ENCODE data around the gene NDUFA7.

NDUFA7 gene

DNA sequence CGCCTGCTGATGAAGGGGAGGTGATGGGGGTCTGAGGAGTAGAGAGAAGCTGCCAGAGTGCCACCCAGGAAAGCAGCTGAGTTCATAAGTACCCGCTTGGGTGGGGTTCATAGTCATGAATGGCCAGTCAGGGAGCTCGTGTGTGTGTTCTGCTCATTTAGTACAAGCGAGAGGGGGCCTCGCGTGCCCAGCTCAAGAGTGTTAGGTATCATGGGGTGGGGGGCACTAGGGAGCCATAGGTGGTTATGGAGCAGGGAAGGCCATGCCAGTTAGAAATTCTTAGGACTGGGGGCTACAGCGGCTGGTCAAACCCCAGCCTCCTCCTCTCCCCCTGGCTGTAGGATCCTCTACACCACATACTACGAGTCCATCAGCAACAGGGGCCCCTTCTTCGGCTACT, 59.8 kb downstream of the NDUFA7 start:
- no peak for DNase-seq
